SK-N-SH (cell line): ENCODE measurements around the gene GMNN.

Source experiments
- EP300 ChIP-seq, 2 experiments: IDR thresholded peaks; 2 replicates each; pipeline versions ENCODE4 v1.4.0 to v1.6.1; 2012; ENCODE audit warnings: borderline replicate concordance in 1 of 2, low read depth in 1 of 2, low read length in 1 of 2
- FOXM1 ChIP-seq: IDR thresholded peaks from 2 replicates; pipeline ENCODE4 v1.4.0; 2012; ENCODE audit warnings: low read depth, mild to moderate bottlenecking
- JUND ChIP-seq: IDR thresholded peaks from 2 replicates; pipeline ENCODE4 v1.4.0; 2012
- POLR2AphosphoS5 ChIP-seq: IDR thresholded peaks from 2 replicates; pipeline ENCODE4 v1.6.1; 2012; ENCODE audit warnings: low read depth, low read length
- TEAD4 ChIP-seq: IDR thresholded peaks from 2 replicates; pipeline ENCODE4 v1.4.0; 2012; ENCODE audit warnings: mild to moderate bottlenecking, borderline replicate concordance; ENCODE audit not compliant: insufficient read depth
- TF ChIP-seq, protein P1 (sequence below): fragments of 200-600 bp; sonication (generic); IDR thresholded peaks from 2 replicates; pipeline ENCODE4 v1.6.1; 2017; ENCODE audit warnings: antibody characterized with exemption, mild to moderate bottlenecking, moderate library complexity
- TF ChIP-seq, protein P2 (sequence below): IDR thresholded peaks from 2 replicates; pipeline ENCODE4 v1.4.0; 2012; ENCODE audit warnings: low read depth, borderline replicate concordance
- TF ChIP-seq, protein P3 (sequence below): IDR thresholded peaks from 2 replicates; pipeline ENCODE4 v1.6.1; 2012; ENCODE audit warnings: mild to moderate bottlenecking, low read depth, low read length, moderate library complexity
- TF ChIP-seq, protein P4 (sequence below): IDR thresholded peaks from 2 replicates; pipeline ENCODE4 v1.4.0; 2012; ENCODE audit warnings: low read depth
- TF ChIP-seq, protein P5 (sequence below): IDR thresholded peaks from 2 replicates; pipeline ENCODE4; 2012

DNA sequence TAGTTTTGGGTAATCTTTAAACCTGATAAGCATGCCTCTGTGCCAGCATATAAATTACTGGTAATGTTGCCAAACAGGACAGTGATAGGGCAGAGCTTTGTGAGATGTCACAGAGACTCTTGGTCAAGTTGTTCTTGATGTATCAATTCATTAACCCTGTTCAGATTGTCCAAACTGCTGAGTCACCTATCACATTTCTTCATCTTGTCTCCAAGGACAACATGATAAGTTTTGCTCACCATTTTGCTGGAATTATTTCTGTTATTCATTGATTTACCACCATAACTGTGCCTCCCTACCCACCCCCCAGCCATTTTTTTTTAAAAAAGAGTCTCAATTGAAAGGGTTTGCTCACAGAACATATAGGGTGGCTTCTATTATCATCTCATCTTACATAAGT is 19.5 kb upstream of the GMNN start:
- TF ChIP-seq, protein P1, sequence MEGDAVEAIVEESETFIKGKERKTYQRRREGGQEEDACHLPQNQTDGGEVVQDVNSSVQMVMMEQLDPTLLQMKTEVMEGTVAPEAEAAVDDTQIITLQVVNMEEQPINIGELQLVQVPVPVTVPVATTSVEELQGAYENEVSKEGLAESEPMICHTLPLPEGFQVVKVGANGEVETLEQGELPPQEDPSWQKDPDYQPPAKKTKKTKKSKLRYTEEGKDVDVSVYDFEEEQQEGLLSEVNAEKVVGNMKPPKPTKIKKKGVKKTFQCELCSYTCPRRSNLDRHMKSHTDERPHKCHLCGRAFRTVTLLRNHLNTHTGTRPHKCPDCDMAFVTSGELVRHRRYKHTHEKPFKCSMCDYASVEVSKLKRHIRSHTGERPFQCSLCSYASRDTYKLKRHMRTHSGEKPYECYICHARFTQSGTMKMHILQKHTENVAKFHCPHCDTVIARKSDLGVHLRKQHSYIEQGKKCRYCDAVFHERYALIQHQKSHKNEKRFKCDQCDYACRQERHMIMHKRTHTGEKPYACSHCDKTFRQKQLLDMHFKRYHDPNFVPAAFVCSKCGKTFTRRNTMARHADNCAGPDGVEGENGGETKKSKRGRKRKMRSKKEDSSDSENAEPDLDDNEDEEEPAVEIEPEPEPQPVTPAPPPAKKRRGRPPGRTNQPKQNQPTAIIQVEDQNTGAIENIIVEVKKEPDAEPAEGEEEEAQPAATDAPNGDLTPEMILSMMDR, result no peak
- TF ChIP-seq FOXM1 (no peak), POLR2AphosphoS5 (no peak), TEAD4 (no peak), JUND (no peak), EP300 (IDR thresholded peaks at IDR 0.05; ENCODE audit: borderline replicate concordance in 1 of 2, low read depth in 1 of 2, low read length in 1 of 2) (no peak)
- TF ChIP-seq, protein P2, sequence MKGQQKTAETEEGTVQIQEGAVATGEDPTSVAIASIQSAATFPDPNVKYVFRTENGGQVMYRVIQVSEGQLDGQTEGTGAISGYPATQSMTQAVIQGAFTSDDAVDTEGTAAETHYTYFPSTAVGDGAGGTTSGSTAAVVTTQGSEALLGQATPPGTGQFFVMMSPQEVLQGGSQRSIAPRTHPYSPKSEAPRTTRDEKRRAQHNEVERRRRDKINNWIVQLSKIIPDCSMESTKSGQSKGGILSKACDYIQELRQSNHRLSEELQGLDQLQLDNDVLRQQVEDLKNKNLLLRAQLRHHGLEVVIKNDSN, result no peak
- TF ChIP-seq, protein P3, sequence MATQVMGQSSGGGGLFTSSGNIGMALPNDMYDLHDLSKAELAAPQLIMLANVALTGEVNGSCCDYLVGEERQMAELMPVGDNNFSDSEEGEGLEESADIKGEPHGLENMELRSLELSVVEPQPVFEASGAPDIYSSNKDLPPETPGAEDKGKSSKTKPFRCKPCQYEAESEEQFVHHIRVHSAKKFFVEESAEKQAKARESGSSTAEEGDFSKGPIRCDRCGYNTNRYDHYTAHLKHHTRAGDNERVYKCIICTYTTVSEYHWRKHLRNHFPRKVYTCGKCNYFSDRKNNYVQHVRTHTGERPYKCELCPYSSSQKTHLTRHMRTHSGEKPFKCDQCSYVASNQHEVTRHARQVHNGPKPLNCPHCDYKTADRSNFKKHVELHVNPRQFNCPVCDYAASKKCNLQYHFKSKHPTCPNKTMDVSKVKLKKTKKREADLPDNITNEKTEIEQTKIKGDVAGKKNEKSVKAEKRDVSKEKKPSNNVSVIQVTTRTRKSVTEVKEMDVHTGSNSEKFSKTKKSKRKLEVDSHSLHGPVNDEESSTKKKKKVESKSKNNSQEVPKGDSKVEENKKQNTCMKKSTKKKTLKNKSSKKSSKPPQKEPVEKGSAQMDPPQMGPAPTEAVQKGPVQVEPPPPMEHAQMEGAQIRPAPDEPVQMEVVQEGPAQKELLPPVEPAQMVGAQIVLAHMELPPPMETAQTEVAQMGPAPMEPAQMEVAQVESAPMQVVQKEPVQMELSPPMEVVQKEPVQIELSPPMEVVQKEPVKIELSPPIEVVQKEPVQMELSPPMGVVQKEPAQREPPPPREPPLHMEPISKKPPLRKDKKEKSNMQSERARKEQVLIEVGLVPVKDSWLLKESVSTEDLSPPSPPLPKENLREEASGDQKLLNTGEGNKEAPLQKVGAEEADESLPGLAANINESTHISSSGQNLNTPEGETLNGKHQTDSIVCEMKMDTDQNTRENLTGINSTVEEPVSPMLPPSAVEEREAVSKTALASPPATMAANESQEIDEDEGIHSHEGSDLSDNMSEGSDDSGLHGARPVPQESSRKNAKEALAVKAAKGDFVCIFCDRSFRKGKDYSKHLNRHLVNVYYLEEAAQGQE, result no peak
- TF ChIP-seq, protein P4, sequence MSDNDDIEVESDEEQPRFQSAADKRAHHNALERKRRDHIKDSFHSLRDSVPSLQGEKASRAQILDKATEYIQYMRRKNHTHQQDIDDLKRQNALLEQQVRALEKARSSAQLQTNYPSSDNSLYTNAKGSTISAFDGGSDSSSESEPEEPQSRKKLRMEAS, result no peak
- TF ChIP-seq, protein P5, sequence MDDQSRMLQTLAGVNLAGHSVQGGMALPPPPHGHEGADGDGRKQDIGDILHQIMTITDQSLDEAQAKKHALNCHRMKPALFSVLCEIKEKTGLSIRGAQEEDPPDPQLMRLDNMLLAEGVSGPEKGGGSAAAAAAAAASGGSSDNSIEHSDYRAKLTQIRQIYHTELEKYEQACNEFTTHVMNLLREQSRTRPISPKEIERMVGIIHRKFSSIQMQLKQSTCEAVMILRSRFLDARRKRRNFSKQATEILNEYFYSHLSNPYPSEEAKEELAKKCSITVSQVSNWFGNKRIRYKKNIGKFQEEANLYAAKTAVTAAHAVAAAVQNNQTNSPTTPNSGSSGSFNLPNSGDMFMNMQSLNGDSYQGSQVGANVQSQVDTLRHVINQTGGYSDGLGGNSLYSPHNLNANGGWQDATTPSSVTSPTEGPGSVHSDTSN, result no peak
